HG03378 (cell line): Measurements from ENCODE around the gene RTL1.

Experiments
- ATAC-seq: cut with Tn5 transposase; IDR thresholded peaks from one replicate; pipeline ENCODE4 v1.9.1; 2021; ENCODE audit warnings: mild to moderate bottlenecking, moderate library complexity; ENCODE audit not compliant: unreplicated experiment

Gene RTL1

GRCh38 chr14:100898935-100899883, 4.3 kb downstream of the RTL1 start:
- ATAC-seq = no peak

GRCh38 chr14:100898465-100898864, 5.1 kb downstream of the RTL1 start:
- no peak for ATAC-seq

- ATAC-seq = no peak
These were observed 7.0 kb downstream of the RTL1 start for GRCh38 chr14:100896369-100897060.

DNA sequence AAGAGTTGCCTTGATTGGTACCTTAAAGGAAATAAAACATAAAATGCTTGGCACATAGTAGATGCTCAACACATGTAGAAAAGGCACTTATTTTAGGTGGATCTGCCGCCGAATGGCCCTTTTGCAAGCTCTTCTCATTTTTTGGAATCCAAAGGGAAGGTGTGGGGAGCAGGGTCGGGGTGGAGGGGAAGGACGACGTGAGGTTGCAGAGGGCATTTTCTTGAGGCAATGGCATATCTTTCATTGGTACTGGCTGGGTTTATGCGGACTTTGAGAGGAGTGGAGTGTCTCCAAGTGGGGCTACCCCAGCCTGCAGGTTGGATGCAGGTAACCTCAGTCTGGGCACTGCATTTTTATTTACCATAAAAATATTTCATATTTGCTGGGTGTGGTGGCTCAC, 8.1 kb downstream of the RTL1 start:
- ATAC-seq = no peak

DNA sequence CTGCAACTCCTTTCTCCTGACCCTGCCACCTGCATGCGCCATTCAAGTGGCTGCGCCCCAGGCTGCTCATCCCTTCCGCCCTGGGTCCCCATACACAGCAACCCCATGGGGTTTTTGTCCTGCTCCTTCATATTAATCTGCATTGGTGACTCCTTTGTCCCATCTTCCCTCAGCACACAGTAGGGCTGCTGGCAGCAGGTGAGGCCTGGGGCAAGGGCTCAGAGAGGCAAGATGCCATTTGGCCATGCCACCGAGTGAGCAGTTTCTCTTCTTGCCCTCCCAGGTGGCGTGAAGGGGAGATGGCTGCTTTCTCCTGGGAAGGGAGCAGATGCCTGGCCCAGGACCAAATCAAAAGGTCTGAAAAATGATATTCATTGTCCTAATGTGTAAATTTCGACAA, 9.1 kb downstream of the RTL1 start:
- ATAC-seq = no peak

GRCh38 chr14:100893760-100894159, 9.8 kb downstream of the RTL1 start:
- no peak for ATAC-seq

- no peak for ATAC-seq
These were observed 10.3 kb downstream of the RTL1 start for GRCh38 chr14:100893228-100893601.

DNA sequence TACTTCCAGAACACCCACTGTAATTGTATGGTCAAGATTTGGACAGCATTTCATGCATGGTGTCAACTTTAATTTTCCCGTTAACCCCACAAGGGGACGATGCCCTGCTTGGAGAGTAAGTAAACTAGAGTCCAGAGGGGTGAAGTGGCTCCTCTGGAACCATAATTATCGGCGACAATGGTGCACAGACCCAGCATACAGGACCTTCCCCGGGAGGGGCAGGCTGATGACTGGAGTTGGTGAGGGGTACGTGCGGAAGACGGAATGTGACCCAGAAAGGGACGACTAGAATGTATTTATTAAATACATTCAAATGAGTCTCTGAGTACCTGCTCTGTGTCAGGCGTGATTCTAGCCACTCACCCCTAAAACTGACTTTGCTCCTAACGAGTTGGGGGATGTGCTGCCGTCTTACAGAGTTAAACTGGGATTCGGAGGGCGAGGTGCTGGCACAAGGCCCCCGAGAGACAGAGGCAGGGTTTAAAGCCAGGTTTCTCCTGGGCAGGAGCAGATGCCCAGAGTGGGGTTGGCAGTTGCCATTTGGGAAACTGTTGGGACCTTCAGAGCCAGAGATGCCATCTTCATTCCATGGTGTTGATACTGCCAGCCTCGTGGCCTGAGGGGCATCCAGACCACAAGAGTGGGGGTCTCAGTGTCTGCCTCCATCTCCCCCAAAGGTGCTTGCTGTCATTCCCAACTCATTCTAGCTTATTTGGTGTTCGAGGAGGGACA, 10.9 kb downstream of the RTL1 start:
- no peak for ATAC-seq

- no peak for ATAC-seq
These were observed 11.7 kb downstream of the RTL1 start for GRCh38 chr14:100891501-100892445.

- no peak for ATAC-seq
These were observed 12.5 kb downstream of the RTL1 start for GRCh38 chr14:100891051-100891450.

GRCh38 chr14:100890061-100890850, 13.3 kb downstream of the RTL1 start:
- no peak for ATAC-seq

DNA sequence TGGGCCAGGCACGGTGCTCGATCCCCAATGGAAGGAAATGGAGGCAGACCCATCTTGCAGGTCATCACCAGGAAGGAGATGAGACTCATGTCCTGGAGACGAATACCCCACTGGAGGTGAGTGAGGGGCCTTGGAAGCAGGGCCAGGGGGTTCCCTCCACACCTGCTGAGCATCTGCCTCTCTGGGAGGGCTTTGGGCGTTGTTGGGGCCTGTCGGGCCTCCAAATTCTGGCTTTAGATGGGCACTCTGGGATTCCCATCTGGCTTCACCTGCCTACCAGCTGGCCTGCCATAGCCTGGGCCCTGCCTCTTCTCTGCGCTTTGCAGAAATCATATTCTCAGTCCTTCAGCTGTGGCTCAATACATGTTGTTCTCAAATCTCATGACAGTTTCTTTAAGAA, 13.9 kb downstream of the RTL1 start:
- no peak for ATAC-seq

- ATAC-seq = no peak
These were observed 14.7 kb downstream of the RTL1 start for GRCh38 chr14:100888789-100889315.

GRCh38 chr14:100887728-100888335, 15.7 kb downstream of the RTL1 start:
- no peak for ATAC-seq

DNA sequence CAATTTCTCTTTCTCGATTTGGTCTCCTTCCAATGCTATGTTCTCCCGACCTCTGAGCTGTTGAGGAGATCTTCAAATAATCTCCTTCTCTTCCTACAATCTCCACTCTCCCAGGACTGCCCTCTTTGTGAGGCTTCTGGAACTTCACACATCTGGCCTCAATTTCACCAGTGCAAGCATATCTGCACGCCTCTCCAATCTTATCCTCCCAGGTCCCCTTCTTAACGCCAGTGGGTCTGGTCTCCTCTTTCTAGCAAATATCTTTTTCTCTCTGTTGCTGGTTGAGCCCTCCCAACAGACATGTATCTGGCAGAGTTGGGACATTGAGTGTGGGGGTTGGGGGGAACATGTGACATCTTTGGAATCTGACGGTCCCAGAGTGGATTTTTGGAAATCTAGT, 17.9 kb downstream of the RTL1 start:
- ATAC-seq = no peak

DNA sequence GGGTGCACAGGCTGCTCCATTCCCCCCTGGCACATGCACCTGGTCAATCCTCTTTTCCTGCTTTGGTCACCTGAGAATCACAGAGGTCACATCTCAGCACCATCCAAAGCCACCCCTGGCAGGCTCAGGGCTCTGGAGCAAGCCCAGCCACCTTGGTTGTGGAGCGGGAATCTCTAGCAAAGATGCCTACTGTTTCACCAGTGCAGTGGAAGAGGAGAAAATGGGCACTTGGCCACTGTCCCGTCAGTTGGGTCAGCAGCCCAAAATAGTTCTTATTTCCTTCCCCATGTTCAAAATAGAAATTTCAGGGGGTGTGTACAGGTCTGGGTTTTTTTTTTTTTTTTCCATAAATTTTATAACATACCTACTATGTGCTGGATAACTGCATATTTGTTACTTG, 18.3 kb downstream of the RTL1 start:
- no peak for ATAC-seq

- ATAC-seq = no peak
These were observed 19.1 kb downstream of the RTL1 start for GRCh38 chr14:100884456-100884855.

DNA sequence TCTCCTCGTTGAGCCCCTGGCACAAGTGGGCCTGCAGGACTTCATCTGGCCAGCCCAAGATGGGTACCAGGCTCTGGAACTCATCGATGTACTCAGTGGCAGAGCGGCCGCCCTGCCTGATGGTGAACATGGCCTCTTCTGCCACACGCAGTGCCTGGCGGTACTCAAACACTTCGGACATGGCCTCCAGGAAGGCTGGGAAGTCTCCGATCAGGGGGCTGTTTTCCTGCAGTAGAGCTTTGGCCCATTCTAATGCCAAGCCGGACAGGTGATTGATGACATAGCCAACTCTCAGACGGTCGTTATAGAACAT, 19.8 kb downstream of the RTL1 start:
- ATAC-seq = no peak
